Ectodermal cell (in vitro differentiated cells): Measurements from ENCODE around the gene GAPT.

Experiments used
- H3K27ac ChIP-seq: 2 replicates; pipeline ENCODE4 v1.7.0; 2013; ENCODE audit warnings: mild to moderate bottlenecking, low read depth, low read length; ENCODE audit not compliant: insufficient read depth, poor library complexity, severe bottlenecking
- H3K27me3 ChIP-seq: 2 replicates; pipeline ENCODE4 v1.7.0; 2013; ENCODE audit warnings: mild to moderate bottlenecking, low read length; ENCODE audit not compliant: insufficient read depth, control insufficient read depth, poor library complexity, severe bottlenecking
- H3K36me3 ChIP-seq: one replicate; pipeline ENCODE4 v1.7.0; 2013; ENCODE audit warnings: low read length; ENCODE audit not compliant: control insufficient read depth, insufficient read depth
- H3K4me1 ChIP-seq: one replicate; pipeline ENCODE4 v1.7.0; 2013; ENCODE audit warnings: low read length; ENCODE audit not compliant: control insufficient read depth, insufficient read depth
- H3K4me3 ChIP-seq: 2 replicates; pipeline ENCODE4 v1.7.0; 2013; ENCODE audit warnings: low read depth, low read length, control low read depth; ENCODE audit not compliant: insufficient read depth
- H3K9me3 ChIP-seq: 2 replicates; pipeline ENCODE4 v1.7.0; 2013; ENCODE audit warnings: mild to moderate bottlenecking, low read length, moderate library complexity; ENCODE audit not compliant: control insufficient read depth
- WGBS, 2 experiments: methylation state at CpG; one replicate each; pipeline ENCODE4 v1.1.7; 2013; ENCODE audit warnings: missing lambda C conversion rate in 2 of 2; 5-methylcytosine and 5-hydroxymethylcytosine counted together

Gene GAPT

GRCh38 chr5:58484505-58484904 is 6.7 kb upstream of the GAPT start:
- H3K9me3 ChIP-seq: no peaks in the 10 kb centered on the region
- 76 to 85% methylated on average over 4 of the region's 4 CpGs for WGBS, 2 experiments
- H3K27ac ChIP-seq: no peak overlapping the region
- H3K36me3 ChIP-seq: no peaks in the 10 kb centered on the region
- H3K27me3 ChIP-seq: no peaks in the 10 kb centered on the region
- no peaks in the 10 kb centered on the region for H3K4me1 ChIP-seq
- H3K4me3 ChIP-seq: no peak overlapping the region

GRCh38 chr5:58486290-58486689 is 4.9 kb upstream of the GAPT start:
- Histone ChIP-seq H3K9me3 (no peaks in the 10 kb centered on the region), H3K4me1 (no peaks in the 10 kb centered on the region), H3K36me3 (no peaks in the 10 kb centered on the region), H3K27ac (no peak overlapping the region), H3K27me3 (no peaks in the 10 kb centered on the region), H3K4me3 (no peak overlapping the region)
- WGBS, 2 experiments: 80 to 94% methylated on average over 1 of the region's 1 CpG

- 71 to 74% methylated on average over 3 of the region's 4 CpGs for WGBS, 2 experiments
- Histone ChIP-seq H3K27me3 (no peaks in the 10 kb centered on the region), H3K9me3 (no peaks in the 10 kb centered on the region), H3K4me3 (no peak overlapping the region), H3K36me3 (no peaks in the 10 kb centered on the region), H3K27ac (no peak overlapping the region), H3K4me1 (no peaks in the 10 kb centered on the region)
These were observed 709 bp upstream of the GAPT start for GRCh38 chr5:58490402-58491050.

GRCh38 chr5:58493141-58493540 is 1.9 kb downstream of the GAPT start:
- no peak overlapping the region for H3K4me3 ChIP-seq
- H3K27ac ChIP-seq: no peak overlapping the region
- no peaks in the 10 kb centered on the region for H3K9me3 ChIP-seq
- H3K27me3 ChIP-seq: no peaks in the 10 kb centered on the region
- H3K36me3 ChIP-seq: no peaks in the 10 kb centered on the region
- no peaks in the 10 kb centered on the region for H3K4me1 ChIP-seq

- H3K4me1 ChIP-seq: no peaks in the 10 kb centered on the region
- H3K4me3 ChIP-seq: no peak overlapping the region
- no peaks in the 10 kb centered on the region for H3K9me3 ChIP-seq
- H3K36me3 ChIP-seq: no peaks in the 10 kb centered on the region
- 74 to 83% methylated on average over 3 of the region's 3 CpGs for WGBS, 2 experiments
- no peak overlapping the region for H3K27ac ChIP-seq
- H3K27me3 ChIP-seq: no peaks in the 10 kb centered on the region
These were observed 5.3 kb downstream of the GAPT start for GRCh38 chr5:58496488-58496887.

GRCh38 chr5:58497386-58497785 is 6.2 kb downstream of the GAPT start:
- WGBS, 2 experiments: 92 to 93% methylated on average over 5 of the region's 5 CpGs
- Histone ChIP-seq H3K4me1 (no peaks in the 10 kb centered on the region), H3K9me3 (no peaks in the 10 kb centered on the region), H3K27me3 (no peaks in the 10 kb centered on the region), H3K36me3 (no peaks in the 10 kb centered on the region), H3K4me3 (no peak overlapping the region), H3K27ac (no peak overlapping the region)

GRCh38 chr5:58497921-58498320 is 6.7 kb downstream of the GAPT start:
- Histone ChIP-seq H3K36me3 (no peaks in the 10 kb centered on the region), H3K27me3 (no peaks in the 10 kb centered on the region), H3K4me3 (no peak overlapping the region), H3K4me1 (no peaks in the 10 kb centered on the region), H3K27ac (no peak overlapping the region), H3K9me3 (no peaks in the 10 kb centered on the region)

- 23 to 25% methylated on average over 2 of the region's 2 CpGs for WGBS, 2 experiments
- H3K27me3 ChIP-seq: no peaks in the 10 kb centered on the region
These were observed 7.2 kb downstream of the GAPT start for GRCh38 chr5:58498340-58498942.

GRCh38 chr5:58499231-58499630 is 8.0 kb downstream of the GAPT start:
- Histone ChIP-seq H3K4me1 (no peaks in the 10 kb centered on the region), H3K27me3 (no peaks in the 10 kb centered on the region), H3K4me3 (no peak overlapping the region), H3K36me3 (no peaks in the 10 kb centered on the region), H3K27ac (no peak overlapping the region), H3K9me3 (no peaks in the 10 kb centered on the region)
- WGBS, 2 experiments: 67 to 93% methylated on average over 1 to 2 of the region's 3 CpGs

More at GRCh38 chr5:58498340-58498942, 7.2 kb downstream of the GAPT start:
- Histone ChIP-seq H3K4me1 (no peaks in the 10 kb centered on the region), H3K36me3 (no peaks in the 10 kb centered on the region), H3K27ac (no peak overlapping the region), H3K9me3 (no peaks in the 10 kb centered on the region), H3K4me3 (no peak overlapping the region)

- Histone ChIP-seq H3K27ac (no peak overlapping the region), H3K9me3 (no peaks in the 10 kb centered on the region), H3K27me3 (no peaks in the 10 kb centered on the region), H3K36me3 (no peaks in the 10 kb centered on the region), H3K4me1 (no peaks in the 10 kb centered on the region), H3K4me3 (no peak overlapping the region)
- WGBS, 2 experiments: 83 to 87% methylated on average over 2 of the region's 2 CpGs
These were observed 8.7 kb downstream of the GAPT start for GRCh38 chr5:58499941-58500340.
